Skeletal muscle satellite cell (primary cell): ENCODE results near the gene OR4S1.

Experiments used
- H3K27me3 ChIP-seq: 2 replicates; pipeline ENCODE4 v1.7.0; 2013; ENCODE audit warnings: low read length; ENCODE audit not compliant: control insufficient read depth, insufficient read depth
- H3K36me3 ChIP-seq: 2 replicates; pipeline ENCODE4 v1.7.0; 2013; ENCODE audit warnings: mild to moderate bottlenecking, control low read depth, low read length; ENCODE audit not compliant: insufficient read depth
- H3K4me1 ChIP-seq: 2 replicates; pipeline ENCODE4 v1.7.0; 2013; ENCODE audit warnings: low read length; ENCODE audit not compliant: control insufficient read depth, insufficient read depth
- H3K4me2 ChIP-seq: 2 replicates; pipeline ENCODE4 v1.7.0; 2013; ENCODE audit warnings: mild to moderate bottlenecking, low read length
- H3K4me3 ChIP-seq: 2 replicates; pipeline ENCODE4 v1.7.0; 2013; ENCODE audit warnings: low read length
- H3K9ac ChIP-seq: 2 replicates; pipeline ENCODE4 v1.7.0; 2013; ENCODE audit warnings: mild to moderate bottlenecking, low read depth, low read length, moderate library complexity
- H3K9me3 ChIP-seq: replicated peaks from 2 replicates; pipeline ENCODE4 v1.7.0; 2013; ENCODE audit warnings: mild to moderate bottlenecking, control low read depth, low read length

OR4S1 gene

DNA sequence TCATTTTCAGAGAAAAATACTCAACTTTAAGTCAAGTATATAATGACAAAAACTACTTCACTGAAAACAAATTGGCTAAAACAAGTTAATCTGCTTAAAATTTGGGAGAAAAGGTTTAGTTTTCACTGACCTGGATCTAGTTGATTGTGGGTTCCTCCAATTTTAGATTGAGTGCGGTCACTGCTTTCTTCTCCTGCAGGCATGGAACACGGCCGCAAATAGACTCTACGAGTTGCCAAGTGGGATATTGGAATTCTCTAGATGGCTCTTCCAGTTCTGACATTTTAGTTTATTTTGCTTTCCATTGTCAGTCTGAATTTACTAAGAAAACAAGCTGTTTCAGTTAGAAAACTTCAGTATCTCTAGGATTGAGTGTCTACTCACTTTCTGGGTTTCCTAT is 48.0 kb downstream of the OR4S1 start:
- no peaks in the 10 kb centered on the region for H3K4me1 ChIP-seq
- no peak overlapping the region for H3K9ac ChIP-seq
- no peaks in the 10 kb centered on the region for H3K36me3 ChIP-seq
- H3K4me2 ChIP-seq, result no peak overlapping the region
- H3K9me3 ChIP-seq, result no peaks in the 10 kb centered on the region
- no peak overlapping the region for H3K4me3 ChIP-seq
- no peaks in the 10 kb centered on the region for H3K27me3 ChIP-seq

DNA sequence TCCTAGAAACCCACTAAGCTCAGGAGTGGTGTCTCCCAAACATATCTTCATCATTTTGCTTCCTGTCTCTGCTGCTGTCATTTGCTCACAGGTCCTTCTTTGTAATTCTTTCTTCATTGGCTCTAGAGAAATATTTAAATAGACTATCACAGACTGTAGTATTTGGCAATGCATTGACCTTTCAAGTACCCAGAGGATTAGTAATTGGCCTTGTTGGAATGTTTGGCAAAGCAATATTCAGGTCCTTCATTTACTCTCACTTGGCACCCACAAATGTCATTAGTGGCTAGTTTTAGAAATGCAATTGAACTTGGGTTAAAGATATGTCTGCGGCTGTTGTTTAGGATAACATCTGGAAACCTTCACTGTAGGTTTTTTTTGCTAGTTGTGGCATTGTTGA is 48.7 kb downstream of the OR4S1 start:
- H3K9ac ChIP-seq, result no peak overlapping the region
- no peaks in the 10 kb centered on the region for H3K4me1 ChIP-seq
- no peaks in the 10 kb centered on the region for H3K36me3 ChIP-seq
- no peaks in the 10 kb centered on the region for H3K9me3 ChIP-seq
- no peak overlapping the region for H3K4me2 ChIP-seq
- H3K4me3 ChIP-seq, result no peak overlapping the region
- H3K27me3 ChIP-seq, result no peaks in the 10 kb centered on the region
